BE2C (cell line): Measurements from ENCODE around the gene LYPD3.
A peak's percentile ranks its signal among the peaks of the same experiment; 100 is the strongest.

Experiments used
- DNase-seq: peaks from one replicate; pipeline ENCODE4 v3.0.0-alpha.2; 2020
- H3K27me3 ChIP-seq: fragments of 250-450 bp; sonication (Bioruptor Pico); 2 replicates; pipeline ENCODE4 v1.5.1; 2020; ENCODE audit warnings: mild to moderate bottlenecking
- H3K36me3 ChIP-seq: fragments of 250-450 bp; sonication (Bioruptor Pico); 2 replicates; pipeline ENCODE4 v1.5.1; 2020; ENCODE audit warnings: mild to moderate bottlenecking
- H3K4me1 ChIP-seq: fragments of 250-450 bp; sonication (Bioruptor Pico); 2 replicates; pipeline ENCODE4 v1.5.1; 2020
- H3K4me3 ChIP-seq: 2 replicates; pipeline ENCODE4 v1.5.1; 2011; ENCODE audit warnings: low read depth, low read length
- H3K9me3 ChIP-seq: fragments of 250-450 bp; sonication (Bioruptor Pico); 2 replicates; pipeline ENCODE4 v1.5.1; 2020
- TF ChIP-seq, protein P1 (sequence below): IDR thresholded peaks from 2 replicates; pipeline ENCODE4 v1.5.1; 2012; ENCODE audit warnings: mild to moderate bottlenecking, low read depth, low read length

Gene LYPD3

DNA sequence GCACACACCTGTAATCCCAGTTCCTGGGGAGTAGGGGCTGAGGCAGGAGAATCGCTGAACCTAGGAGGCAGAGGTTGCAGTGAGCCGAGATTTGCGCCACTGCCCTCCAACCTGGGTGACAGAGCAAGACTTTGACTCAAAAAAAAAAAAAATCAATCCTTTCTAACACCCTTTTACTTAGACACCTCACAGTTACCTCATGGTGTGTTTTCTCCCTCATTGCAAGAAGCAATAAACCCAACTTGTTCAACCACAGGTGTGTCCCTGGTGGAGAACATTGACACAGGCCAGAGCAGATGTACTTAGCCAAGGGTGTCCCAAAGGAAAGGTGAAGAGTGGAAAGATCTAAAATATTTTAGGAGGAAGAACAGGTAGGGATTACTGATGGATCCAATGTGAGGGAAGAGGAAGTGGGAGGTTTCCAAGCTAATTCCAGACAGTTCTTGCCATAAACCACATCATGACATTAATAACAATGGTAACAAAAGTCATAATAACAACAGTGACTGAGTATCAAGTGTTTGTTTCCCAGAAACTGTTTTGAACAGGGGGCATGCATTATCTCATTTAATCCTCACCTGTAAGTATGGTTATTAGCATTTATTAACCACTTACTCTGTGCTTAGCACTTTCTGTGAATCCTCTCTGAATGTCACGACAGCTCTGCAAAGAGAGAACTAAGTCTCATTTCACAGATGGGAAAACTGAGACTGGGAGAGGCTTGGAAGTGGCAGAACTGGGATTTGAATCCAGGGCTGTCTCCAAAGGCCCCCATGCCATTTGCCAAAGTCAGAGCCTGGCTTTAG is 3.1 kb upstream of the LYPD3 start:
- Histone ChIP-seq H3K9me3 (no peaks in the 10 kb centered on the region; the same call in 1 of the 2 replicates), H3K4me1 (no peaks in the 10 kb centered on the region), H3K36me3 (no peaks in the 10 kb centered on the region), H3K27me3 (no peaks in the 10 kb centered on the region), H3K4me3 (no peak overlapping the region)
- TF ChIP-seq, protein P1, sequence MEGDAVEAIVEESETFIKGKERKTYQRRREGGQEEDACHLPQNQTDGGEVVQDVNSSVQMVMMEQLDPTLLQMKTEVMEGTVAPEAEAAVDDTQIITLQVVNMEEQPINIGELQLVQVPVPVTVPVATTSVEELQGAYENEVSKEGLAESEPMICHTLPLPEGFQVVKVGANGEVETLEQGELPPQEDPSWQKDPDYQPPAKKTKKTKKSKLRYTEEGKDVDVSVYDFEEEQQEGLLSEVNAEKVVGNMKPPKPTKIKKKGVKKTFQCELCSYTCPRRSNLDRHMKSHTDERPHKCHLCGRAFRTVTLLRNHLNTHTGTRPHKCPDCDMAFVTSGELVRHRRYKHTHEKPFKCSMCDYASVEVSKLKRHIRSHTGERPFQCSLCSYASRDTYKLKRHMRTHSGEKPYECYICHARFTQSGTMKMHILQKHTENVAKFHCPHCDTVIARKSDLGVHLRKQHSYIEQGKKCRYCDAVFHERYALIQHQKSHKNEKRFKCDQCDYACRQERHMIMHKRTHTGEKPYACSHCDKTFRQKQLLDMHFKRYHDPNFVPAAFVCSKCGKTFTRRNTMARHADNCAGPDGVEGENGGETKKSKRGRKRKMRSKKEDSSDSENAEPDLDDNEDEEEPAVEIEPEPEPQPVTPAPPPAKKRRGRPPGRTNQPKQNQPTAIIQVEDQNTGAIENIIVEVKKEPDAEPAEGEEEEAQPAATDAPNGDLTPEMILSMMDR: no peak
- DNase-seq: no peak

DNA sequence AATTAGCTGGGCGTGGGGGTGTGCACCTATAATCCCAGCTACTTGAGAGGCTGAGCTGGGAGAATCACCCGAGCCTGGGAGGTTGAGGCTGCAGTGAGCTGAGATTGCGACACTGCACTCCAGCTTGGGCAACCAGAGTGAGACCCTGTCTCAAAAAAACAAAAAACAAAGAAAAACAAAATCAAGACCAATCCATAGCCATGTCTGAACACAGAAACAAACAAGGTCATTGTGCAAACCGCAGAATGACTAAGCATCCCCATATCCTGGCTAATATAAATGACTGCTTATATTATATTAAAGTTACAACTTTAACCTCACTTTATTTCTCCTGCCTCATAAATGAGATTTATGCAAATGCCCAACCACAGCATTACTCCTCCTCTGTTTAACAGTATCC is 2.3 kb upstream of the LYPD3 start:
- H3K9me3 ChIP-seq: no peaks in the 10 kb centered on the region
- H3K4me3 ChIP-seq: no peak overlapping the region
- no peak for DNase-seq
- TF ChIP-seq, protein P1: no peak
- no peaks in the 10 kb centered on the region for H3K4me1 ChIP-seq
- H3K27me3 ChIP-seq: no peaks in the 10 kb centered on the region
- H3K36me3 ChIP-seq: no peaks in the 10 kb centered on the region

DNA sequence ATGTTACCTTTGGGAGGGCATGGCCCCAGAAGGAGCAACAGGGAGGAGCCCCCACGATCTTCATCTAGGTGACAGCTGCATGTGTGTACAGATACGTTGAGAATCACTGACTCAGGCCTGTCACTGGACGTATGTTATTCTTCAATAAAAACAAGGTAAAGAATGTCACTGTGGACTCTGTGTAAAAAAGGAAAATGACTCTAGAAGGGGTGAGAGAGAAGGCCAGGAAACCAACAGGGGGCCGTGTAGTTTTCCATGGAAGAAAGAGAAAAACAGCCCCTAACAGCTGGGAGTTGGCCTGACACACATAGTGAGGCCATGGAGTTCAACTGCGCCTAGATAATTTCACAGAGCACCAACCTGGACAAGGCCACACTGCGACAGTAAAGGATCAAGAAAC is 1.9 kb upstream of the LYPD3 start:
- TF ChIP-seq, protein P1: no peak
- DNase-seq: no peak
- no peaks in the 10 kb centered on the region for H3K36me3 ChIP-seq
- H3K4me1 ChIP-seq: no peaks in the 10 kb centered on the region
- no peaks in the 10 kb centered on the region for H3K9me3 ChIP-seq
- no peak overlapping the region for H3K4me3 ChIP-seq
- no peaks in the 10 kb centered on the region for H3K27me3 ChIP-seq

DNA sequence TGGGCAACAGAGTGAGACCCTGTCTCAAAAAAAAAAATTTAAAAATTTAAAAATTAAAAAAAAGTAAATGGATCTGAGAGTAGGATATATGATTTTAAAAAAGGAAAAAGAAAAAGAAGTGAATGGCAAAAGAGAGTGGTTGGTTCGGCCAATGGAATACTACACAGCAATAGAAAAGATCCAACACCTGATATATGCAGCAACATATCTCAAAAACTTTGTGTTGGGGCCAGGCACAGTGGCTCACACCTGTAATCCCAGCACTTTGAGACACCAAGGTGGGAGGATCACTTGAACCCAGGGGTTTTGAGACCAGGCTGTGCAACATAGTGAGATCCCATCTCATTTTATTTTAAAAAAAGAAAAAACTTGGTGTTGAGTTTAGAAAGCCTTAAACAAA is 1.4 kb upstream of the LYPD3 start:
- Histone ChIP-seq H3K27me3 (no peaks in the 10 kb centered on the region), H3K4me3 (no peak overlapping the region), H3K9me3 (no peaks in the 10 kb centered on the region), H3K4me1 (no peaks in the 10 kb centered on the region), H3K36me3 (no peaks in the 10 kb centered on the region)
- TF ChIP-seq, protein P1: no peak
- no peak for DNase-seq

DNA sequence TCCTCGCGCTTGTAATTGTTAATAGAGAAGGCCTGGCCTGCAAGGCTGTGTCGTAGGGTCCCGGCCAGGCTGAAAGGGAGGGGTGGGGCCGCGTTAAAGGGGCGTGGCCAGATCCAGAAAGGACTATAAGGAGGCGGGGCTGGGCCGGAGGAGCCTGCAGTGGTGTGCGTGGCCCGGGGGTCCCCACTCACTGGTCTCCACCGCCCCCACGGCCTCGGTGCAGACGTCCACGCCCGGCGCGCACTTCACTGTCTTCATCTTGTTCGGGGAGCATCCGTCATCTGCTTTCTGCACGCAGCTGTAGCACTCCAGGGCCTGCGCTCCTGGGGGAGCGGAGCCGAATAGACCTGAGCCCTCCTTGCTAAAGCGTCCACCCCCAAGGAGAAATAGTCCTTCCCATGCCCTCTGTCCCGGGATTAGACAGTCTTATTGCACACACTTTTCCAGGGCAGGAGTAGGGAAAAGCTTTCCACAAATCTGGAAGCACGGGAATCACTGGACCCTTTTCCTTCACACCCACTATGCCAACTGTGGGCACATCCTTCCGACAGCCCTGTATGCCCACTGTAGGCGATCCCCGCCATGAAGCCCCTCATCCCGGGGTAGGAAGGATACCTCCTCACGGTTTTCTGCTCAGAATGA is 1.2 kb downstream of the LYPD3 start:
- Histone ChIP-seq H3K4me3 (peak overlapping the region; percentile 57), H3K9me3 (no peaks in the 10 kb centered on the region), H3K36me3 (no peaks in the 10 kb centered on the region), H3K27me3 (no peaks in the 10 kb centered on the region; the same call in 1 of the 2 replicates), H3K4me1 (no peaks in the 10 kb centered on the region)
- TF ChIP-seq, protein P1: no peak
- DNase-seq: peak; percentile 70
